ENCODE measurements around the gene DCANP1.

GRCh38 chr5:135491552-135492318 lies 44.6 kb upstream of the DCANP1 start:
- TF ChIP-seq CTCF (optimal IDR thresholded peaks at IDR 0.05 in 1 of 3, IDR thresholded peaks at IDR 0.05 in 1 of 3, conservative IDR thresholded peaks at IDR 0.05 in 1 of 3; ENCODE audit: extremely low read depth in 1 of 3, insufficient read depth in 2 of 3, low read length in 3 of 3) (no peak), EZH2 (IDR thresholded peaks at IDR 0.05; ENCODE audit: low read length) (no peak)

Measured in keratinocyte (primary cell).